Stimulated activated naive CD4-positive, alpha-beta T cell treated with Interleukin-2 at 50 U/mL for 16 hours (primary cell): ENCODE data around the gene MZT2A.
"Not testable (repeated sequence)": the region's sequence is repeated elsewhere in the genome, so short reads cannot be mapped to it uniquely, and the experiment has no call there.

Source experiments
- DNase-seq: peaks from one replicate; lab custom pipeline; 2025; lab: John Stamatoyannopoulos, UW

Gene MZT2A

GRCh38 chr2:131451265-131451949 is 40.8 kb downstream of the MZT2A start:
- not testable (repeated sequence) for DNase-seq

DNA sequence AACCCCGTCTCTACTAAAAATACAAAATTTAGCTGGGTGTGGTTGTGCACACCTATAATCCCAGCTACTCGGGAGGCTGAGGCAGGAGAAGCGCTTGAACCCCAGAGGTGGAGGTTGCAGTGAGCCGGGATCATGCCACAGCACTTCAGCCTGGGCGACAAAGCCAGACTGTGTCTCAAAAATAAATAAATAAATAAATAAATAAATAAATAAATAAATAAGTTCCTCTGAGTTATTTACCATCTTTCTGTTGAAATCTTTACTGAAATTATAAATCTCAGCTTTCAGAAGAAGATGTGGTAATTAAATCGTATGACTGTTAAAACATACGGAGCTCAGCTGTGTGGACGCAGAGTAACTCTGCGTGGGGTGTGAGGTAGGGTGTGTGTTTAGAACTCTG is 44.2 kb downstream of the MZT2A start:
- not testable (repeated sequence) for DNase-seq

DNA sequence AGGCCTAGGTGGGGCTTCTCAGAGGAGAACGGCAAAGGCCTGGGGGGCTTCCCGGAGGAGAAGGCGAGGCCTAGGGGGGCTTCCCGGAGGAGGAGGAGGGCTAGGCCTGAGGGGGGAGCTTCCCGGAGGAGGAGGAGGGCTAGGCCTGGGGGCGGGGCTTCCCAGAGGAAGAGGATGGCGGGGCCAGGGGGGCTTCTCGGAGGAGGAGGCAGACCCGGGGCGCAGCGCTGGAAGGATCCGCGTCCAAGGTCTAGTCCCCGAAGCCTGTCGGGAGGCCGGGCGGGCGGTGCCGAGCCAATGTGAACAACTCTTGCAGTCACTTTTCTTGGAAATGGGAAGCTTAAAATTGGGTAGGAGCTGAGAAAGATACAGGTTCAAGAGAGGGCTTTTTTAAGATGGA is 46.3 kb downstream of the MZT2A start:
- DNase-seq, result no peak

GRCh38 chr2:131445515-131445797 is 46.7 kb downstream of the MZT2A start:
- not testable (repeated sequence) for DNase-seq

GRCh38 chr2:131444736-131445514 is 47.3 kb downstream of the MZT2A start:
- not testable (repeated sequence) for DNase-seq

- not testable (repeated sequence) for DNase-seq
Observed at GRCh38 chr2:131440742-131441468, 51.3 kb downstream of the MZT2A start.
